PC-3 (cell line): ENCODE results near the gene NRL. TPM values are rescaled to one million over a fixed set of nuclear protein-coding genes. Genes with fewer than 3 reads are reported as not detected.

ENCODE experiments used
- ATAC-seq: fragments of 200-7000 bp; cut with Tn5 transposase; 2 replicates; pipeline ENCODE4 v1.9.1; 2020; ENCODE audit warnings: mild to moderate bottlenecking, moderate library complexity
- BruUV-seq: library from RNA; stranded (reverse); fragments of 400-500 nt; replicated peaks from 2 replicates; lab custom pipeline; 2021; lab: Mats Ljungman, UMichigan
- CTCF ChIA-PET: fragments of 300-600 bp; sonication (Branson Sonifier 250); formaldehyde crosslinking; loops from one replicate; lab custom pipeline; 2022; ENCODE audit warnings: antibody characterized with exemption; lab: Charles Lee
- POLR2A ChIA-PET: fragments of 300-600 bp; sonication (Branson Sonifier 250); formaldehyde crosslinking; loops from one replicate; lab custom pipeline; 2022; ENCODE audit warnings: antibody characterized with exemption; ENCODE audit not compliant: unreplicated experiment; lab: Charles Lee
- DNase-seq: peaks from one replicate; pipeline ENCODE4 v3.0.0-alpha.2; 2015
- H2AFZ ChIP-seq: fragments of 300-600 bp; sonication (generic); 2 replicates; pipeline ENCODE4 v1.6.0; 2016; ENCODE audit warnings: antibody characterized with exemption, low read length
- H3F3A ChIP-seq: fragments of 300-600 bp; sonication (generic); one replicate; pipeline ENCODE4 v1.6.0; 2017; ENCODE audit warnings: antibody characterized with exemption, low read length, control low read depth, mild to moderate bottlenecking; ENCODE audit not compliant: unreplicated experiment
- H3K27ac ChIP-seq: fragments of 300-600 bp; sonication (generic); 2 replicates; pipeline ENCODE4 v1.5.1; 2016; ENCODE audit warnings: mild to moderate bottlenecking, low read length
- H3K27me3 ChIP-seq: fragments of 300-600 bp; sonication (generic); 2 replicates; pipeline ENCODE4 v1.6.1; 2016; ENCODE audit warnings: low read length, mixed read lengths
- H3K36me3 ChIP-seq: fragments of 300-600 bp; sonication (generic); 2 replicates; pipeline ENCODE4 v1.6.1; 2016; ENCODE audit warnings: low read depth, mixed run types, low read length, mixed read lengths
- H3K4me1 ChIP-seq: fragments of 300-600 bp; sonication (generic); 2 replicates; pipeline ENCODE4 v1.5.1; 2016; ENCODE audit warnings: low read length; ENCODE audit not compliant: insufficient read depth
- H3K4me2 ChIP-seq: fragments of 300-600 bp; sonication (generic); 2 replicates; pipeline ENCODE4 v1.6.0; 2016; ENCODE audit warnings: low read length
- H3K4me3 ChIP-seq: fragments of 300-600 bp; sonication (generic); 2 replicates; pipeline ENCODE4 v1.5.1; 2016; ENCODE audit warnings: mild to moderate bottlenecking, low read length, mixed read lengths
- H3K79me2 ChIP-seq: fragments of 300-600 bp; sonication (generic); 2 replicates; pipeline ENCODE4 v1.6.1; 2017; ENCODE audit warnings: low read length, mixed read lengths
- H3K9ac ChIP-seq: fragments of 300-600 bp; sonication (generic); 2 replicates; pipeline ENCODE4 v1.6.0; 2016; ENCODE audit warnings: mild to moderate bottlenecking, low read length
- H3K9me2 ChIP-seq: fragments of 300-600 bp; sonication (generic); replicated peaks from 2 replicates; pipeline ENCODE4 v1.6.1; 2016; ENCODE audit warnings: mixed run types, low read length, mixed read lengths
- H3K9me3 ChIP-seq: fragments of 300-600 bp; sonication (generic); 2 replicates; pipeline ENCODE4 v1.6.1; 2016; ENCODE audit warnings: low read length, mixed read lengths
- H4K20me1 ChIP-seq: fragments of 300-600 bp; sonication (generic); 2 replicates; pipeline ENCODE4 v1.6.1; 2016; ENCODE audit warnings: low read length, mixed read lengths
- EZH2 ChIP-seq: fragments of 300-600 bp; sonication (generic); IDR thresholded peaks from one replicate; pipeline ENCODE4 v1.6.1; 2017; ENCODE audit warnings: antibody characterized with exemption, mild to moderate bottlenecking, low read length; ENCODE audit not compliant: unreplicated experiment
- EZH2phosphoT487 ChIP-seq: fragments of 300-600 bp; sonication (generic); IDR thresholded peaks from 2 replicates; pipeline ENCODE4 v1.6.1; 2018; ENCODE audit warnings: mild to moderate bottlenecking, antibody characterized with exemption, low read length, borderline replicate concordance
- intact Hi-C: fragments of 100-400 bp; cut with micrococcal nuclease; formaldehyde crosslinking; loops from 2 replicates; pipeline ENCODE4 v1.9.0; 2023
- total RNA-seq: library from RNA; depleted of rRNA; stranded (reverse); fragments of >200 nt; gene quantifications from 2 replicates; pipeline ENCODE4 v1.2.3, GENCODE V29; 2014
- TF ChIP-seq, protein P1 (sequence below): fragments of 300-600 bp; sonication (generic); conservative IDR thresholded peaks from 2 replicates; pipeline ENCODE4 v1.5.1; 2017; ENCODE audit warnings: antibody characterized with exemption, low read depth, mild to moderate bottlenecking, low read length

The NRL gene
- total RNA-seq, 1 experiment from 2014 or later: 1.5 TPM

DNA sequence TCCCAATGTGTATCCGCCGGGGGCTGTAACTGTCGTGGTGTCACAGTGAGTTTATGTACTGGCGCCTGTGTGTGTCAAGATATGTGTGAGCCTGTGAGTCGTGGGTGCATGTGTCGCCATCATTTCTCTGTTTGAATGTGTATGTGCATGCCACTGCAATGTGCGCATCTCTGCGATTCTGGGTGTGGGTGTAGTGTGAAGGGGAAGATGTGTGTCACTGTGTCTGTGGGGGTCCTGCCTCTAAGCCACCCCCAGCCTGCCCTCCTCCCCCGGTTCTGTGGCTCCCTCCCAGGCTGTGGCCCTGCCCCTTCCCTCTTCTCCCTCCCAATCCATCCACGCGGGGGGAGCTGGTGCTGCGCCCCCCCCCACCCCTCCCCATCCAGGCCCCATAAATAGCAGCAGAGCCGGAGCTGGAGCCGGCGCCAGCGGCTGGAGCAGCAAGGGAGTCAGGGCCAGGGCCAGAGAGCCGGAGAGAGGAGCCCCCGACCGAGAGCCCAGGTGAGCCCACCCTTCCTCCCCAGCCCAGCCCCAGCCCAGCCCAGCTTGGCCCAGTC lies 43.5 kb downstream of the NRL start, which contains the start of gene CPNE6:
Gene CPNE6 (plus strand): TSS at position 419 of the 554 bp plus-strand sequence. CDS start 1,375 bp downstream, outside the sequence.
- Histone ChIP-seq H3K27me3 (peaks cover 14% of the 10 kb centered on the region; the same call in 1 of the 2 replicates), H4K20me1 (no peaks in the 10 kb centered on the region), H3K4me2 (no peak within 1 kb of the TSS), H3K79me2 (no peaks in the 10 kb centered on the region), H3K9me2 (no peaks in the 10 kb centered on the region), H3K36me3 (no peaks in the 10 kb centered on the region), H3K9ac (no peak within 1 kb of the TSS), H3F3A (no peaks in the 10 kb centered on the region), H3K4me3 (no peak within 1 kb of the TSS), H3K9me3 (no peaks in the 10 kb centered on the region), H3K27ac (no peak within 1 kb of the TSS), H2AFZ (no peak within 1 kb of the TSS), H3K4me1 (no peaks in the 10 kb centered on the region)
- ATAC-seq: no peak
- BruUV-seq: no TSS peak
- ChIA-PET CTCF (no interaction called here), POLR2A (no interaction called here)
- DNase-seq: no peak
- TF ChIP-seq EZH2: no peak
- TF ChIP-seq, protein P1, sequence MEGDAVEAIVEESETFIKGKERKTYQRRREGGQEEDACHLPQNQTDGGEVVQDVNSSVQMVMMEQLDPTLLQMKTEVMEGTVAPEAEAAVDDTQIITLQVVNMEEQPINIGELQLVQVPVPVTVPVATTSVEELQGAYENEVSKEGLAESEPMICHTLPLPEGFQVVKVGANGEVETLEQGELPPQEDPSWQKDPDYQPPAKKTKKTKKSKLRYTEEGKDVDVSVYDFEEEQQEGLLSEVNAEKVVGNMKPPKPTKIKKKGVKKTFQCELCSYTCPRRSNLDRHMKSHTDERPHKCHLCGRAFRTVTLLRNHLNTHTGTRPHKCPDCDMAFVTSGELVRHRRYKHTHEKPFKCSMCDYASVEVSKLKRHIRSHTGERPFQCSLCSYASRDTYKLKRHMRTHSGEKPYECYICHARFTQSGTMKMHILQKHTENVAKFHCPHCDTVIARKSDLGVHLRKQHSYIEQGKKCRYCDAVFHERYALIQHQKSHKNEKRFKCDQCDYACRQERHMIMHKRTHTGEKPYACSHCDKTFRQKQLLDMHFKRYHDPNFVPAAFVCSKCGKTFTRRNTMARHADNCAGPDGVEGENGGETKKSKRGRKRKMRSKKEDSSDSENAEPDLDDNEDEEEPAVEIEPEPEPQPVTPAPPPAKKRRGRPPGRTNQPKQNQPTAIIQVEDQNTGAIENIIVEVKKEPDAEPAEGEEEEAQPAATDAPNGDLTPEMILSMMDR: no peak
- TF ChIP-seq EZH2phosphoT487: no peak
- intact Hi-C loops: no loop called here

DNA sequence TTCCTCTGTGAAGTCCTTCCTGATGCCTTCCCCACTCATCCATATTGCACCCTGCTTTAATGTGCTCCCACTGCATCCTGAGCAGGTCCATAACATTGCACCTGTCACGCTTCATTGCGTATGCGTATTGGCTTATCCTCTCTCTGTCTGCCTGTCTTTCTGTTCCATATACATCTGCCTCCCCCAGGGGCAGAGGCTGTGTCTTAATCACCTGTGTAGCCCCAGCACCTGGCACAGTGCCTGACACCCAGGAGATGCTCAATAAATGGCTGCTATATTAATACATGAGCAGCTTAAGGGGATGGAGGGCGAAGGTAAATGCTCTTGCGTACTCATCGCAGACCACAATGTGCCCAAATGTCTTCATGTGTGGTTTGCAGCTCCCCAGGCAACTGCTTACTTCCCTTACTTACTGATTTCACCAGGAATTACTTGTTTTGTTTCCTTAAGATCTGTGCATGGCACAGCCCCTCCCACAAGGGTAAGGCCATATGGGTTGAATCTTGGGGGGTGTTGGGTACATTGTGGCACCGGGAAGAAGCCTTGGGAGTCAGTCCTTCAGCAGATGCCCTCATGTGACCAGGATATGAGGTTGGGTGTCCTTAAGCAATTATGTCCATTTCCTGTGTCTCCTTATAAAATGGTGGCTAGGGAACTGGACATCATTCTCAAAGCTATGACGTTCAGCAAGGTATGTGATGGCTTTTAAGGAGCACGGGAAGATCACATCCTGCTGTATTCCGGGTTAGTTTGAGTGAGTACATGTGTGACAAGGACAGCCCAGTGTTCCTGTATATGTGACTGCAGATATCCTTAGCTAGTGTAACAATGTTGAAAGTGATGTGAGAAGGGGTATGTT lies 44.2 kb downstream of the NRL start:
- Histone ChIP-seq H3K4me2 (no peak overlapping the region), H3F3A (no peaks in the 10 kb centered on the region), H2AFZ (no peak overlapping the region), H3K4me3 (no peak overlapping the region), H3K9ac (no peak overlapping the region), H3K9me3 (no peaks in the 10 kb centered on the region), H3K27ac (no peak overlapping the region), H3K79me2 (no peaks in the 10 kb centered on the region), H3K9me2 (no peaks in the 10 kb centered on the region), H4K20me1 (no peaks in the 10 kb centered on the region), H3K4me1 (no peaks in the 10 kb centered on the region), H3K36me3 (no peaks in the 10 kb centered on the region), H3K27me3 (peaks cover 14% of the 10 kb centered on the region; the same call in 1 of the 2 replicates)
- ChIA-PET CTCF (interaction anchor here (0.8 kb wide), 1 partner anchor 12 kb away, joined by 5 read pairs; no protein-coding TSS in a partner anchor), POLR2A (no interaction called here)
- intact Hi-C loops: no loop called here
- TF ChIP-seq EZH2phosphoT487 (no peak), EZH2 (no peak)
- TF ChIP-seq, protein P1: no peak
- no peak for ATAC-seq
- DNase-seq: no peak
- BruUV-seq: no TSS peak

DNA sequence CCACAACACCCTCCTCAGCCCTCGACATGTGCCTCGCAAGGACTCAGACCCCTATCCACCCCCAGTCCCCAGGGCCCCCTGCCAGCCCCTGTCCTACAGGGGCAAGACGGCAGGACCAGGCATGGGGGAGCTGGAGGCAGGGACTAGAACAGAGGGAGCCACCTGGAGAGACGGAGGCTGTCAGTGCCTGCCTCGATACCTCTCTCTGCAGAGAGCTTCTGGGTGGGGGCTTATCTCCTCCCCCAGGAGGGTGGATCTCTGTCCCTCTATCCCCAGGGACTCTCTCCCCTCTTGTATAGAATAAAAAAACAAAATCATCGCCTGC lies 45.4 kb downstream of the NRL start:
- no peaks in the 10 kb centered on the region for H3K79me2 ChIP-seq
- DNase-seq: no peak
- H3K9me2 ChIP-seq: no peaks in the 10 kb centered on the region
- no peak overlapping the region for H3K4me3 ChIP-seq
- H3K4me1 ChIP-seq: no peaks in the 10 kb centered on the region
- CTCF ChIA-PET: interaction anchor here (0.6 kb wide), 1 partner anchor 24 kb away, joined by 10 read pairs; no protein-coding TSS in a partner anchor
- no peaks in the 10 kb centered on the region for H3K9me3 ChIP-seq
- H3K4me2 ChIP-seq: no peak overlapping the region
- intact Hi-C loops: no loop called here
- ATAC-seq: no peak
- TF ChIP-seq EZH2phosphoT487 (no peak), EZH2 (no peak)
- TF ChIP-seq, protein P1: no peak
- peaks cover 14% of the 10 kb centered on the region; the same call in 1 of the 2 replicates for H3K27me3 ChIP-seq
- H3K36me3 ChIP-seq: no peaks in the 10 kb centered on the region
- no TSS peak for BruUV-seq
- POLR2A ChIA-PET: no interaction called here
- no peaks in the 10 kb centered on the region for H4K20me1 ChIP-seq
- H2AFZ ChIP-seq: no peak overlapping the region
- no peaks in the 10 kb centered on the region for H3F3A ChIP-seq
- no peak overlapping the region for H3K9ac ChIP-seq
- no peak overlapping the region for H3K27ac ChIP-seq
